SH-SY5Y (cell line): ENCODE measurements around the gene LMLN.

ENCODE experiments used
- GATA2 ChIP-seq: IDR thresholded peaks from 2 replicates; pipeline ENCODE4 v1.6.1; 2011; ENCODE audit warnings: mild to moderate bottlenecking, low read depth, low read length
- GATA3 ChIP-seq: IDR thresholded peaks from 2 replicates; pipeline ENCODE4 v1.6.1; 2011; ENCODE audit warnings: low read depth, mild to moderate bottlenecking, low read length, moderate library complexity

The LMLN gene

GRCh38 chr3:197959891-197960693 lies at the start of gene LMLN:
LMLN (plus strand) TSS chr3:197960217; CDS start chr3:197960246, 29 bp downstream.
- TF ChIP-seq GATA3 = no peak
- no peak for TF ChIP-seq GATA2

- TF ChIP-seq GATA2 = no peak
- no peak for TF ChIP-seq GATA3
These were observed 47.1 kb upstream of the LMLN start for GRCh38 chr3:197912741-197913476.

- TF ChIP-seq GATA3 (no peak), GATA2 (no peak)
These were observed 46.2 kb upstream of the LMLN start for GRCh38 chr3:197913641-197914380.

- TF ChIP-seq GATA3 (no peak), GATA2 (no peak)
These were observed 33.6 kb upstream of the LMLN start for GRCh38 chr3:197926418-197926817.

- TF ChIP-seq GATA3 = no peak
- TF ChIP-seq GATA2 = no peak
These were observed 23.1 kb upstream of the LMLN start for GRCh38 chr3:197936819-197937384.

GRCh38 chr3:197940745-197941384 lies 19.2 kb upstream of the LMLN start:
- TF ChIP-seq GATA3 (no peak), GATA2 (no peak)

GRCh38 chr3:197942956-197943556 lies 17.0 kb upstream of the LMLN start:
- TF ChIP-seq GATA3 = no peak
- TF ChIP-seq GATA2 = no peak

GRCh38 chr3:197949191-197949777 lies 10.7 kb upstream of the LMLN start:
- no peak for TF ChIP-seq GATA3
- TF ChIP-seq GATA2 = no peak

- TF ChIP-seq GATA2 (no peak; the same call in 1 of the 2 replicates), GATA3 (no peak)
These were observed 10.0 kb upstream of the LMLN start, which contains the start of gene RPL35A for GRCh38 chr3:197949778-197950676. RPL35A (plus strand) TSS chr3:197950190; CDS start chr3:197950968, 778 bp downstream.

- no peak for TF ChIP-seq GATA2
- no peak for TF ChIP-seq GATA3
These were observed 9.3 kb upstream of the LMLN start for GRCh38 chr3:197950677-197951061.

GRCh38 chr3:197951392-197951990 lies 8.5 kb upstream of the LMLN start:
- no peak for TF ChIP-seq GATA2
- TF ChIP-seq GATA3 = no peak

- TF ChIP-seq GATA3 (no peak), GATA2 (no peak)
These were observed 7.6 kb upstream of the LMLN start for GRCh38 chr3:197952440-197952839.
